ENCODE data around the gene ZNF597.
"Not testable (repeated sequence)": the region's sequence is repeated elsewhere in the genome, so short reads cannot be mapped to it uniquely, and the experiment has no call there.

Gene ZNF597

DNA sequence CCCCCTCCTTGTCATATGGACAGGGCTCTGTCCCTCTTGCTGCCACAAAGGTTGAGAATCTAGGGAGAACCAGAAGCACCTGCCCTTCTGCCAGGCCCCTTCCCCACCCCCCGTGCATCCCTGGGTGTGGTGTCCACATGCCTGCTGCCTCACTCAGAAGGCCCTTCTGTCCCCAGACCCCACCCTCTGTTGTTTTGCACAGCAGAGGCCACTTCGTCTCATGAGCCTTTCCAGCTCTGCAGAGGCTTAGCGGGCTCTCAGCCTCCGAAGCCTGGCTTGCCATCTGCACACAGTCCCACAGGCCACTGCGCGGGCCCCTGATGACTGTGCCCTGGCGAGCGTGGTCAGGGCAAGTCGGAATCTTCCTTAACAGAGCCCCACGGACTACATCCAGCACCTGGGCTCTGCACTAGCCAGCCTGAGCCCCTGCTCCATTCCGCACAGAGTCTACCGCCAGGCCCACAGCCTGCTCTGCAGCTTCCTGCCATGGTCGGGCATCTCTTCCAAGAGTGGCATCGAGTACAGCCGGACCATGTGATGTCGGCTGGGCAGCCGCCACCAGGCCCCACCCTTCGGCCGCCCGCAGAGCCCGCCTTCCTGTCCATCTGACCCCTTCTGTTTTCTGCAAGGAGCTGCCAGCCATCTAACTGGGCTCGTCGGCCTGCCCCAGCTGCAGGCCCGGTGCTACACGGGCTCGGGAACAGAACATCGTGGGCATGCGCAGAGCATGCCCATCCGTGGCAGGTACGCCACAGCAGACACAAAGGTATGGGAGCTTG, 41.2 kb upstream of the ZNF597 start:
- Histone ChIP-seq H3K9me3 (ENCODE audit: control insufficient read depth, insufficient read depth, low read length) (no peaks in the 10 kb centered on the region), H3K27ac (ENCODE audit: low read depth, low read length) (no peak overlapping the region), H3K9ac (ENCODE audit: low read depth, low read length) (no peak overlapping the region), H3K27me3 (ENCODE audit: control insufficient read depth, insufficient read depth, low read length) (no peaks in the 10 kb centered on the region), H3K36me3 (ENCODE audit: control insufficient read depth, insufficient read depth, low read length) (peaks cover 50% of the 10 kb centered on the region), H3K4me1 (ENCODE audit: control insufficient read depth, insufficient read depth, low read length) (peaks cover 10% of the 10 kb centered on the region), H3K4me3 (ENCODE audit: low read depth, low read length) (no peak overlapping the region)

DNA sequence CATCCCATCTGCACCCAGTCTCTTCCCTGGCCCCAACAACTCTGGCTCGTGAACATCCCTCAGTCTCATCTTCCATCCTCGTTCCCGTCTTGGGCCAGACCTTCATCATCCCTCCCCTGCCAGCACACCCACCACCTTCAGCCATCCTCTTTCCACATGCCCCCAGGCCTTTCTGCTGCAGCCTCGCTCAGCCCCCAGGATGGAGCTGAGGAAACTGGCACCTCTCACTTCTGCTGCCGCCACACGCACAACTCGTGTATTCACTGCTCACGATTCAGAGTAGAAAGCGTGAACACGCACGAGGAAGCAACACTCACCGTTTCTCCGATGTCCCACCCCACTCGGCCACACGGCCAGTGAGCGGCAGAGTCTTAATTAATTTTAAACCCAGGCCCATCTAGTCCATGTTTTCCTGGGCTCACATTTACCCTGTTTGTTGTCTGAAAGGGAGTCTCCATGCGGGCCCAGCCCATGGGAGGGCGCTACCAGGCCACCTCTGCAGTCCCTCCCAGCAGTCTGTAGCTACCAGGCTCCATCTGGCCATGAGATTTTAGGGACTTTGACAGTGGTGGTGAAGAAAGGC, 39.4 kb upstream of the ZNF597 start:
- Histone ChIP-seq H3K4me1 (ENCODE audit: control insufficient read depth, insufficient read depth, low read length) (peaks cover 10% of the 10 kb centered on the region), H3K27ac (ENCODE audit: low read depth, low read length) (no peak overlapping the region), H3K36me3 (ENCODE audit: control insufficient read depth, insufficient read depth, low read length) (peaks cover 55% of the 10 kb centered on the region), H3K9me3 (ENCODE audit: control insufficient read depth, insufficient read depth, low read length) (no peaks in the 10 kb centered on the region), H3K9ac (ENCODE audit: low read depth, low read length) (no peak overlapping the region), H3K27me3 (ENCODE audit: control insufficient read depth, insufficient read depth, low read length) (no peaks in the 10 kb centered on the region), H3K4me3 (ENCODE audit: low read depth, low read length) (no peak overlapping the region)

DNA sequence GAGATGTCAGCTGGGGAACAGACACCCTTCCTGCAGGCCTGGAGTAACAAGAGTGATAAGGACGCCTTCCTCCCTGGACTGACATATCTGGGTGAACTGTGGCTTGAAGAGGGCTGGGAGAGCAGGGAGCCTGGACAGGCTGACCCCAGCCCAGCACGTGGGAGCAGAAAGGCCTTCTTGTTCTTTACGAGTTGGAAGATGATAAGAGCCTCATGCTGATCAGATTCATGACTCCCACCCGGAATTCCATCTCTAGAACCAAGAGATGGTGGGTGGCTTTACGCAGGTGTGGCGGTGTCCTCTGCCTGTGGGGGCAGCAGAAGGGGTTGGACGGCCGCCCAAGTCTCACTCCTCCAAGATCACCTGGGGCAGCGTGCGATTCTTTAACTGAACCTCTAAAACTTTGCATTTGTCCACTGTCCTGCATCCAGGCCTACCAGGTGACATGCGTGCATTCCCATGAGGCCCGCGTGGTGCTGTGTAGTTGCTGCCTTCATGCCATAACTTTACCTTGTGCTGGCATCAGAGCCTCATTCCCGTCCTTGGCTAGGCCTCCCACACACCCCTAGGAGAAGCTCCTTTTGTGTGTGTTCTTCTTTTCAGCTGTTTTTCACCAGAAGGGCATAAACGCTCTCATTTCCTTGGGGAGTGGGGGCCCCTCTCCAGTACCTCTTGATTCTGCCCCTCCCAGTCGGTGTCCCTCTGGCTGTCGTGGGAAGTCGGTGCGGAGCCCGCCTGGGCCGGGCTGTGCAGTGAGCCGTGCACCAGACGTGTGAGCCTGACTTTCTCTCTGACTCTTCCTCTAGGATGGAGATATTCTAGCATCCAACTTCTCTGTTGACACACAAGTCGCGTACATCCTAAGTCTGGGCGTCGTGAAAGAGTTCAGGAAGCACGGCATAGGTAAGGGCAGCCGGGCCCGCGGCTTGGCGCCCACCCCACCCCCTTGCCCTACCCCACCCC, 38.7 kb upstream of the ZNF597 start:
- H3K36me3 ChIP-seq (ENCODE audit: control insufficient read depth, insufficient read depth, low read length), result peaks cover 55% of the 10 kb centered on the region
- H3K27me3 ChIP-seq (ENCODE audit: control insufficient read depth, insufficient read depth, low read length), result no peaks in the 10 kb centered on the region
- no peak overlapping the region for H3K4me3 ChIP-seq (ENCODE audit: low read depth, low read length)
- H3K9ac ChIP-seq (ENCODE audit: low read depth, low read length), result no peak overlapping the region
- H3K27ac ChIP-seq (ENCODE audit: low read depth, low read length), result peak overlapping the region; percentile 58
- no peaks in the 10 kb centered on the region for H3K9me3 ChIP-seq (ENCODE audit: control insufficient read depth, insufficient read depth, low read length)
- peaks cover 10% of the 10 kb centered on the region for H3K4me1 ChIP-seq (ENCODE audit: control insufficient read depth, insufficient read depth, low read length)

- Histone ChIP-seq H3K4me3 (ENCODE audit: low read depth, low read length) (no peak overlapping the region), H3K27ac (ENCODE audit: low read depth, low read length) (peak overlapping the region; percentile 58), H3K27me3 (ENCODE audit: control insufficient read depth, insufficient read depth, low read length) (no peaks in the 10 kb centered on the region), H3K9me3 (ENCODE audit: control insufficient read depth, insufficient read depth, low read length) (no peaks in the 10 kb centered on the region), H3K36me3 (ENCODE audit: control insufficient read depth, insufficient read depth, low read length) (peaks cover 54% of the 10 kb centered on the region), H3K9ac (ENCODE audit: low read depth, low read length) (no peak overlapping the region), H3K4me1 (ENCODE audit: control insufficient read depth, insufficient read depth, low read length) (peaks cover 10% of the 10 kb centered on the region)
Observed at GRCh38 chr16:3480901-3481695, 37.8 kb upstream of the ZNF597 start.

- no peak overlapping the region for H3K27ac ChIP-seq (ENCODE audit: low read depth, low read length)
- no peak overlapping the region for H3K4me3 ChIP-seq (ENCODE audit: low read depth, low read length)
- peaks cover 41% of the 10 kb centered on the region for H3K36me3 ChIP-seq (ENCODE audit: control insufficient read depth, insufficient read depth, low read length)
- H3K9me3 ChIP-seq (ENCODE audit: control insufficient read depth, insufficient read depth, low read length), result no peaks in the 10 kb centered on the region
- peaks cover 10% of the 10 kb centered on the region for H3K4me1 ChIP-seq (ENCODE audit: control insufficient read depth, insufficient read depth, low read length)
- no peak overlapping the region for H3K9ac ChIP-seq (ENCODE audit: low read depth, low read length)
- H3K27me3 ChIP-seq (ENCODE audit: control insufficient read depth, insufficient read depth, low read length), result no peaks in the 10 kb centered on the region
Observed at GRCh38 chr16:3479654-3480216, 36.4 kb upstream of the ZNF597 start.

- Histone ChIP-seq H3K27ac (ENCODE audit: low read depth, low read length) (no peak overlapping the region), H3K36me3 (ENCODE audit: control insufficient read depth, insufficient read depth, low read length) (peaks cover 27% of the 10 kb centered on the region), H3K4me1 (ENCODE audit: control insufficient read depth, insufficient read depth, low read length) (peaks cover 10% of the 10 kb centered on the region), H3K27me3 (ENCODE audit: control insufficient read depth, insufficient read depth, low read length) (no peaks in the 10 kb centered on the region), H3K9ac (ENCODE audit: low read depth, low read length) (no peak overlapping the region), H3K4me3 (ENCODE audit: low read depth, low read length) (no peak overlapping the region), H3K9me3 (ENCODE audit: control insufficient read depth, insufficient read depth, low read length) (no peaks in the 10 kb centered on the region)
Observed at GRCh38 chr16:3478242-3478925, 35.1 kb upstream of the ZNF597 start.

- no peak overlapping the region for H3K27ac ChIP-seq (ENCODE audit: low read depth, low read length)
- peaks cover 8% of the 10 kb centered on the region for H3K4me1 ChIP-seq (ENCODE audit: control insufficient read depth, insufficient read depth, low read length)
- no peak overlapping the region for H3K4me3 ChIP-seq (ENCODE audit: low read depth, low read length)
- H3K9me3 ChIP-seq (ENCODE audit: control insufficient read depth, insufficient read depth, low read length), result no peaks in the 10 kb centered on the region
- no peaks in the 10 kb centered on the region for H3K27me3 ChIP-seq (ENCODE audit: control insufficient read depth, insufficient read depth, low read length)
- H3K36me3 ChIP-seq (ENCODE audit: control insufficient read depth, insufficient read depth, low read length), result peaks cover 11% of the 10 kb centered on the region
- H3K9ac ChIP-seq (ENCODE audit: low read depth, low read length), result no peak overlapping the region
Observed at GRCh38 chr16:3476409-3476808, 33.1 kb upstream of the ZNF597 start.

GRCh38 chr16:3475604-3476375, 32.5 kb upstream of the ZNF597 start:
- no peak overlapping the region for H3K9ac ChIP-seq (ENCODE audit: low read depth, low read length)
- H3K27ac ChIP-seq (ENCODE audit: low read depth, low read length), result no peak overlapping the region
- H3K27me3 ChIP-seq (ENCODE audit: control insufficient read depth, insufficient read depth, low read length), result no peaks in the 10 kb centered on the region
- H3K36me3 ChIP-seq (ENCODE audit: control insufficient read depth, insufficient read depth, low read length), result peaks cover 11% of the 10 kb centered on the region
- H3K4me1 ChIP-seq (ENCODE audit: control insufficient read depth, insufficient read depth, low read length), result peaks cover 3% of the 10 kb centered on the region
- no peaks in the 10 kb centered on the region for H3K9me3 ChIP-seq (ENCODE audit: control insufficient read depth, insufficient read depth, low read length)
- H3K4me3 ChIP-seq (ENCODE audit: low read depth, low read length), result no peak overlapping the region

- H3K27me3 ChIP-seq (ENCODE audit: control insufficient read depth, insufficient read depth, low read length); H3K4me3 ChIP-seq (ENCODE audit: low read depth, low read length); H3K36me3 ChIP-seq (ENCODE audit: control insufficient read depth, insufficient read depth, low read length); H3K9ac ChIP-seq (ENCODE audit: low read depth, low read length); H3K4me1 ChIP-seq (ENCODE audit: control insufficient read depth, insufficient read depth, low read length); H3K9me3 ChIP-seq (ENCODE audit: control insufficient read depth, insufficient read depth, low read length); H3K27ac ChIP-seq (ENCODE audit: low read depth, low read length): not testable (repeated sequence)
Observed at GRCh38 chr16:3474870-3475269, 31.6 kb upstream of the ZNF597 start.

Measured in HUES48 (cell line).